Lung (tissue), 12 donors: ENCODE data around the gene C3orf49. TPM values are rescaled to one million over a fixed set of nuclear protein-coding genes. Genes with fewer than 3 reads are reported as not detected.

Experiments used
- ATAC-seq: fragments of 200-7000 bp; cut with Tn5 transposase; one replicate; pipeline ENCODE4 v1.9.1; 2020; ENCODE audit warnings: moderate number of reproducible peaks; ENCODE audit not compliant: insufficient read depth, low FRiP score
- DNase-seq, 3 donors: peaks; one replicate each; pipeline ENCODE4 v3.0.0-alpha.2; 2013 to 2017
- H3K27ac ChIP-seq, 2 donors: one replicate each; pipeline ENCODE4 v1.5.1; 2013; ENCODE audit warnings: mild to moderate bottlenecking in 2 of 2, moderate library complexity in 2 of 2, control low read depth in 1 of 2, inconsistent platforms in 1 of 2, low read depth in 1 of 2, low read length in 1 of 2
- H3K27me3 ChIP-seq, 3 donors: one replicate each; pipeline ENCODE4 v1.5.1; 2013; ENCODE audit warnings: low read length in 2 of 3; ENCODE audit not compliant: control insufficient read depth in 3 of 3, insufficient read depth in 3 of 3
- H3K36me3 ChIP-seq, 4 donors: one replicate each; pipeline ENCODE4 v1.5.1; 2013; ENCODE audit warnings: low read length in 4 of 4, mild to moderate bottlenecking in 1 of 4, moderate library complexity in 1 of 4; ENCODE audit not compliant: control insufficient read depth in 4 of 4, insufficient read depth in 4 of 4
- H3K4me1 ChIP-seq, 5 donors: one replicate each; pipeline ENCODE4 v1.5.1; 2013; ENCODE audit warnings: low read length in 5 of 5, mild to moderate bottlenecking in 2 of 5, moderate library complexity in 1 of 5; ENCODE audit not compliant: control insufficient read depth in 5 of 5, insufficient read depth in 5 of 5
- H3K4me3 ChIP-seq: one replicate; pipeline ENCODE4 v1.5.1; 2013; ENCODE audit warnings: mild to moderate bottlenecking, control low read depth, moderate library complexity
- H3K9ac ChIP-seq, 2 donors: one replicate each; pipeline ENCODE4 v1.5.1; 2013; ENCODE audit warnings: low read length in 2 of 2, control low read depth in 1 of 2; ENCODE audit not compliant: insufficient read depth in 1 of 2
- H3K9me3 ChIP-seq, 4 donors: one replicate each; pipeline ENCODE4 v1.5.1; 2013; ENCODE audit warnings: low read length in 3 of 4, mild to moderate bottlenecking in 1 of 4, moderate library complexity in 1 of 4; ENCODE audit not compliant: control insufficient read depth in 4 of 4, insufficient read depth in 3 of 4
- WGBS, 2 donors: extraction: QIAGEN DNeasy Blood & Tissue Kit; methylation state at CpG; one replicate each; pipeline ENCODE4 v1.1.7; 2013; 5-methylcytosine and 5-hydroxymethylcytosine counted together
- polyA plus RNA-seq, 2 donors: library from polyadenylated mRNA; stranded (reverse); fragments of 200-250 nt; gene quantifications; one replicate each; pipeline ENCODE4 v1.2.1, GENCODE V29; 2013
- total RNA-seq, 2 donors: library from RNA; depleted of rRNA in 1 of 2; stranded (reverse); fragments of >200 nt in 1 of 2; gene quantifications; one replicate each; pipeline ENCODE4 v1.2.1, GENCODE V29; 2014 to 2021
- TF ChIP-seq, protein P1 (sequence below): IDR thresholded peaks from 2 replicates; pipeline ENCODE4 v1.5.1; 2012; ENCODE audit warnings: mild to moderate bottlenecking; ENCODE audit errors: control extremely low read depth, extremely low read depth
- donor health status: control.
- donor health status: control.
- donor health status: Bipolar disorder and iron deficiency.
- donor health status: healthy.
- donor health status: DM: yes; HTN: yes; CAD: no.

The C3orf49 gene
- total and polyA plus RNA-seq, 4 donors: not detected

DNA sequence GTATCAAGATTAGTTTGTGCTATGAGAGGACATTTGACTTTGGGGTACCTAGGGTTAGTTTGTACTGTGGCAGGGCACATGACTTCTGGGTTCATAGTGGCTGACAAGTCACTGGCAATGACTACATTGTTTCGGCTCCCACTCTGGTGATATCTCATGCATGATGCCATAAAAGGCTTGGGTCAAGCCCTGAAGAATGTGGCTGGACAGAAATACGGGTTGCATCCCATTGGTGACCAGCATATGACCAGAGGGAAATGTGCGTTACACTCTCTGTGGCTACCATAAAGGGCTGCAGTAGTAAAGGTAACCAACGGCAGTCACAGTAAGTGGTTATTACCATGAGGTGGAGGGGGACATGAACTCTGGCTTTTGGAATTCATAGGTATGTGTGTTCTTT is 26.1 kb downstream of the C3orf49 start:
- no peaks in the 10 kb centered on the region for H3K36me3 ChIP-seq
- ATAC-seq (no peak), DNase-seq (no peak)
- no peaks in the 10 kb centered on the region for H3K9me3 ChIP-seq
- H3K27ac ChIP-seq: no peak overlapping the region
- H3K4me1 ChIP-seq: peaks cover 0 to 3% (median 0%) of the 10 kb centered on the region in 5 donors
- WGBS, 2 donors: 92 to 95% methylated on average over 4 of the region's 4 CpGs
- H3K9ac ChIP-seq: no peak overlapping the region
- TF ChIP-seq, protein P1, sequence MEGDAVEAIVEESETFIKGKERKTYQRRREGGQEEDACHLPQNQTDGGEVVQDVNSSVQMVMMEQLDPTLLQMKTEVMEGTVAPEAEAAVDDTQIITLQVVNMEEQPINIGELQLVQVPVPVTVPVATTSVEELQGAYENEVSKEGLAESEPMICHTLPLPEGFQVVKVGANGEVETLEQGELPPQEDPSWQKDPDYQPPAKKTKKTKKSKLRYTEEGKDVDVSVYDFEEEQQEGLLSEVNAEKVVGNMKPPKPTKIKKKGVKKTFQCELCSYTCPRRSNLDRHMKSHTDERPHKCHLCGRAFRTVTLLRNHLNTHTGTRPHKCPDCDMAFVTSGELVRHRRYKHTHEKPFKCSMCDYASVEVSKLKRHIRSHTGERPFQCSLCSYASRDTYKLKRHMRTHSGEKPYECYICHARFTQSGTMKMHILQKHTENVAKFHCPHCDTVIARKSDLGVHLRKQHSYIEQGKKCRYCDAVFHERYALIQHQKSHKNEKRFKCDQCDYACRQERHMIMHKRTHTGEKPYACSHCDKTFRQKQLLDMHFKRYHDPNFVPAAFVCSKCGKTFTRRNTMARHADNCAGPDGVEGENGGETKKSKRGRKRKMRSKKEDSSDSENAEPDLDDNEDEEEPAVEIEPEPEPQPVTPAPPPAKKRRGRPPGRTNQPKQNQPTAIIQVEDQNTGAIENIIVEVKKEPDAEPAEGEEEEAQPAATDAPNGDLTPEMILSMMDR: no peak
- H3K4me3 ChIP-seq: no peak overlapping the region
- no peaks in the 10 kb centered on the region for H3K27me3 ChIP-seq

DNA sequence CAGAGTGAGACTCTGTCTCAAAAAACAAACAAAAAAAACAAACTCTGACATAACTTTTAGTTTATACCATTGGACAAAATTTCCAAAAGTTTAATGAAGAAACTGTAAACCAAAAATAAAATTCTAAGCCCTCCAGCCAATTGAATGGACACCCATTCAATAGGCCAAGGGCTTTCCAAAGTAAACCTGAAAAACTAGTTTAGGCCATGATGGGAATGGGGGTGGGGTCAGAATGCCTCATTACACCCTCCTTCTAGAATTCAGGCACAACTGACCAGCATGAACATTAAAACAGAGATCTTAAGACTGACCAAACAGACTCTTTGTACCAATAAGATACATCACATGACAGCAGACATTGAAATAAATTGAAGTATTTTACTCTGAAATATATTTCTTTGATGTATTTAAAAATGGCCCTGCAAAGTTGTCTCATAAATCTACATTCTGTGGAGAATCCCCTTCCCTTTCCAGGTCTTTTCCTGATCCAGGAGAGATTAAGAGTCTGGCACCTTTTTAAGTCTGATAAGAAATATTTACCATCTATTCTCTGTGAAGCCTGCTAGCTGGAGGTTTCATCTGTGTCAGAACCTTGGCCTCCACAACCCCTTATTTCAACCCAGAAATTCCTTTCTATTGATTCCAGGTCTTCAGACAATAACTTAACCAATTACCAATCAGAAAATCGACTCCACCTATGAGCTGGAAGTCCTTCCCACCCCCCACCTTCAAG is 28.8 kb downstream of the C3orf49 start:
- Histone ChIP-seq H3K4me3 (no peak overlapping the region), H3K9me3 (no peaks in the 10 kb centered on the region), H3K4me1 (peaks cover 0 to 3% (median 0%) of the 10 kb centered on the region in 5 donors), H3K9ac (no peak overlapping the region), H3K27ac (no peak overlapping the region), H3K36me3 (no peaks in the 10 kb centered on the region), H3K27me3 (no peaks in the 10 kb centered on the region)
- TF ChIP-seq, protein P1: no peak
- DNase-seq (peak in 2 of 3 donors; percentile 16 to 30), ATAC-seq (no peak)
- 75 to 84% methylated on average over 1 of the region's 1 CpG for WGBS, 2 donors

DNA sequence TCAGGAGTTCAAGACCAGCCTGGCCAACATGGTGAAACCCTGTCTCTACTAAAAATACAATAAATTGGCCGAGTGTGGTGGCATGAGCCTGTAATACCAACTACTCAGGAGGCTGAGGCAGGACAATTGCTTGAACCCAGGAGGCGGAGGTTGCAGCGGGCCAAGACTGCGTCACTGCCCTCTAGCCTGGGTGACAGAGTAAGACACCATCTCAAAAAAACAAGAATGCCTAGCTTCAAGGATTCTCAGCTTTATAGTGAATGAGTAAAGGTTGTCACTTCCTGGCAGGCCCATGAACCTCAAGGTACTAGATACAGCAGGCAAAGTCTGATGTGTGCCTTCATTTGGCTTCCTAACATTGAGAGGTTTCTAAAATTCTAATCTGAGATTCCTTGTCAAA is 30.1 kb downstream of the C3orf49 start:
- H3K4me3 ChIP-seq: no peak overlapping the region
- peaks cover 0 to 3% (median 0%) of the 10 kb centered on the region in 5 donors for H3K4me1 ChIP-seq
- 98 to 99% methylated on average over 4 of the region's 4 CpGs for WGBS, 2 donors
- H3K9me3 ChIP-seq: no peaks in the 10 kb centered on the region
- DNase-seq (no peak), ATAC-seq (no peak)
- H3K27me3 ChIP-seq: no peaks in the 10 kb centered on the region
- H3K36me3 ChIP-seq: no peaks in the 10 kb centered on the region
- no peak overlapping the region for H3K9ac ChIP-seq
- TF ChIP-seq, protein P1: no peak
- no peak overlapping the region for H3K27ac ChIP-seq

DNA sequence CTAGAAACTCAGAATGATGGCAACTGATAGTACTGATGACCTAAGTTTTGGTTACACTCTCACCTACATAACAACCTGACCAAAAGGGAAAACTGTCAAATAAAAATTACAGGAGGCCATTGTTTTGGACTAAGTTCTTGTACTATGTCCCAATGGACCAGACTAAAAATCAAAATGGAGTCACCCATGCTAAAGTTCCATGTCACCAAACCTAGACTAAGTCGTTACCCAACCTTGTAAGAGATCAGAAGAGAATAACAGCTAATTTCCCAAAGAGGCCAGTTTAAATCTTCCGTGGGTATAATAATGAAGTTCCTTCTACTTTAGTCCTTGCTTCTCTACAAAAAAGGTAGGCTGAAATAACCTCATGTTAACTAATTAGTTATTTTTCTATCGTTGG is 32.2 kb downstream of the C3orf49 start:
- 95 to 98% methylated on average over 3 of the region's 3 CpGs for WGBS, 2 donors
- Histone ChIP-seq H3K4me3 (no peak overlapping the region), H3K9ac (no peak overlapping the region), H3K27me3 (no peaks in the 10 kb centered on the region), H3K27ac (no peak overlapping the region), H3K9me3 (no peaks in the 10 kb centered on the region), H3K36me3 (no peaks in the 10 kb centered on the region), H3K4me1 (peaks cover 0 to 6% (median 0%) of the 10 kb centered on the region in 5 donors)
- TF ChIP-seq, protein P1: no peak
- ATAC-seq: no peak
- no peak for DNase-seq
